Measurements from ENCODE around the gene UBE2B. TPM values are rescaled to one million over a fixed set of nuclear protein-coding genes. Genes with fewer than 3 reads are reported as not detected.

UBE2B gene
- total RNA-seq, 2 experiments from 2014 or later = 115 to 116 TPM

Other genes starting within 250 kb of the UBE2B start
- 100 to 1,000 TPM; 197 to 205 TPM for gene SKP1, start 194.6 kb upstream of the UBE2B start, total RNA-seq
- 100 to 1,000 TPM; 146 to 156 TPM for gene PPP2CA, start 145.5 kb upstream of the UBE2B start, total RNA-seq
- 1 to 10 TPM; 1.7 to 2.2 TPM for gene CDKL3, start 4.4 kb upstream of the UBE2B start, total RNA-seq
- 10 to 100 TPM; 23.4 to 23.5 TPM for gene CDKN2AIPNL, start 40.3 kb downstream of the UBE2B start, total RNA-seq
- gene JADE2, start 154.1 kb downstream of the UBE2B start, total RNA-seq = 10 to 100 TPM; 72.7 to 73.5 TPM

Data from activated CD4-positive, alpha-beta memory T cell treated with anti-CD3 and anti-CD28 coated beads, Interleukin-2, amount 10 ng/mL, durations not matched to agents 7 days and 5 days (primary cell).